ENCODE data around the gene MYOG. TPM values are rescaled to one million over a fixed set of nuclear protein-coding genes. Genes with fewer than 3 reads are reported as not detected.

The MYOG gene
- total RNA-seq, 1 experiment from 2014 or later = not detected

DNA sequence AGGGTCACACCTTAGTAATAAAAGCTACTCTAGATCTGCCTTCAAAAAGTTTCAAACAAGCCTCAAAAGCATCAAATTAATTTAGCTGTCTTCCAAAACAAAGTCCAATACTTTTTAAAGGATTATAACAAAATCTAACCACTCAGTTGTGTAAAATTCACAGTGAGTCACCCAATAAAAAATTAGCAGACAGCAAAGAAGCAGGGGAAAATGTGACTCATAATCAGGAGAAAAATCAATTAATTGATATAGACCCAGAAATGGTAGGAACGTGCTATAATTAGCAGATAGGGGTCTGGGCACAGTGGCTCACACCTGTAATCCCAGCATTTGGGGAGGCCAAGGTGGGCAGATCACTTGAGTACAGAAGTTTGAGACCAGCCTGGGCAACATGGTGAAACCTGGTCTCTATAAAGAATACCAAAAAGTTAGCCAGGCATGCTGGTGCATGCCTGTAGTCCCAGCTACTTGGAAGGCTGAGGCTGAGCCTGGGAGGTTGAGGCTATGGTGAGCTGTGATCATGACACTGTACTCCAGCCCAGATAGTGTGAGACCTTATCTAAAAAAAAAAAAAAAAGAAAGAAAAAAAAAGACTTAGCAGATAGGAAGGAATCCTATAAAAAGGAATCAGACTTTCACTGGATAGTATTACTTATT is 8.1 kb upstream of the MYOG start:
- no CpG with 5 or more reads among the region's 1 CpG for WGBS (ENCODE audit: extremely low coverage, insufficient read length, low lambda C conversion rate)
- no peak overlapping the region for H3K4me3 Mint-ChIP-seq
- peaks cover 14% of the 10 kb centered on the region for H3K27me3 Mint-ChIP-seq (ENCODE audit: low read depth)
- no peak overlapping the region for H3K27ac ChIP-seq (ENCODE audit: insufficient read length, low read depth, low read length)
- H3K4me1 Mint-ChIP-seq = peaks cover 15 to 16% of the 10 kb centered on the region in 2 experiments; a peak in 3 of 4 replicates
- no peak overlapping the region for H2BK5ac ChIP-seq (ENCODE audit: insufficient read length, low read length)
- no peak overlapping the region for H4K5ac ChIP-seq (ENCODE audit: insufficient read length, low read depth, low read length)
- H3K4me1 ChIP-seq (ENCODE audit: insufficient read depth, low read length) = no peaks in the 10 kb centered on the region
- no peak overlapping the region for H2BK120ac ChIP-seq (ENCODE audit: low read depth, low read length, poor library complexity, severe bottlenecking)
- no peak overlapping the region for H3K27ac Mint-ChIP-seq
- no peak overlapping the region for H2AK5ac ChIP-seq (ENCODE audit: insufficient read length, low read length)
- no peaks in the 10 kb centered on the region for H3K23me2 ChIP-seq (ENCODE audit: insufficient read length, low read depth, low read length, poor library complexity, severe bottlenecking)
- H3K9me3 Mint-ChIP-seq = peaks cover 23 to 32% of the 10 kb centered on the region in 2 experiments
- H3K79me1 ChIP-seq (ENCODE audit: insufficient read depth, low read depth, low read length, poor library complexity, severe bottlenecking) = no peaks in the 10 kb centered on the region
- H2AFZ ChIP-seq (ENCODE audit: low read length) = no peak overlapping the region
- H2BK20ac ChIP-seq (ENCODE audit: low read depth, low read length, poor library complexity, severe bottlenecking) = no peak overlapping the region
- H2BK12ac ChIP-seq (ENCODE audit: insufficient read length, low read depth, low read length) = no peak overlapping the region
- no peak overlapping the region for H3K18ac ChIP-seq (ENCODE audit: insufficient read length, low read depth, low read length)
- no peak overlapping the region for H3K9ac ChIP-seq (ENCODE audit: extremely low read depth, insufficient read length, low read length)
- no peak overlapping the region for H3K14ac ChIP-seq (ENCODE audit: insufficient read depth, low read length)
- H3K36me3 Mint-ChIP-seq (ENCODE audit: insufficient read depth in 1 of 3, low read depth in 3 of 3) = peaks cover 10 to 21% (median 11%) of the 10 kb centered on the region in 3 experiments; a peak in 6 of 7 replicates
- H3K79me2 ChIP-seq (ENCODE audit: insufficient read depth, low read length) = no peaks in the 10 kb centered on the region
- no peak overlapping the region for H3K4me2 ChIP-seq (ENCODE audit: insufficient read depth, insufficient read length, low read length)
- no peaks in the 10 kb centered on the region for H3K9me3 ChIP-seq (ENCODE audit: control insufficient read depth, low read depth, low read length)
- H4K91ac ChIP-seq (ENCODE audit: insufficient read length, low read depth, low read length) = no peak overlapping the region
- no peak overlapping the region for H4K8ac ChIP-seq (replicated peaks; ENCODE audit: insufficient read length, low read depth, low read length)
- no peak overlapping the region for H3K23ac ChIP-seq (ENCODE audit: insufficient read length, low read depth, low read length)
- no peak overlapping the region for H2BK15ac ChIP-seq (ENCODE audit: low read depth, low read length)
- no peak for DNase-seq
- H3K56ac ChIP-seq (ENCODE audit: insufficient read length, low read depth, low read length) = no peak overlapping the region
- no peak for TF ChIP-seq CTCF (conservative IDR thresholded peaks at IDR 0.05)
- H3T11ph ChIP-seq (ENCODE audit: low read length) = no peak overlapping the region
- no peaks in the 10 kb centered on the region for H3K27me3 ChIP-seq (ENCODE audit: insufficient read depth, low read length)
- H4K20me1 ChIP-seq (ENCODE audit: control insufficient read depth, insufficient read depth, insufficient read length) = no peaks in the 10 kb centered on the region
- H3K4ac ChIP-seq (ENCODE audit: low read depth, low read length) = no peak overlapping the region
